Hepatocyte (in vitro differentiated cells): Measurements from ENCODE around the gene SETD7. TPM values are rescaled to one million over a fixed set of nuclear protein-coding genes. Genes with fewer than 3 reads are reported as not detected.

Experiments
- DNase-seq: peaks from one replicate; pipeline ENCODE4 v3.0.0-alpha.2; 2016; ENCODE audit warnings: low spot score
- H2AFZ ChIP-seq: fragments of 200-600 bp; sonication (generic); 2 replicates; pipeline ENCODE4 v1.6.0; 2016; ENCODE audit warnings: antibody characterized with exemption, mild to moderate bottlenecking
- H3K27ac ChIP-seq: fragments of 200-600 bp; sonication (generic); 2 replicates; pipeline ENCODE4 v1.5.1; 2016; ENCODE audit warnings: mild to moderate bottlenecking
- H3K27me3 ChIP-seq: fragments of 200-600 bp; sonication (generic); 2 replicates; pipeline ENCODE4 v1.6.1; 2016
- H3K36me3 ChIP-seq: fragments of 200-600 bp; sonication (generic); replicated peaks from 2 replicates; pipeline ENCODE4 v1.5.1; 2016; ENCODE audit warnings: low read depth; ENCODE audit not compliant: insufficient read depth
- H3K4me1 ChIP-seq: fragments of 200-600 bp; sonication (generic); 2 replicates; pipeline ENCODE4 v1.5.1; 2016; ENCODE audit warnings: mild to moderate bottlenecking, moderate library complexity; ENCODE audit not compliant: insufficient read depth
- H3K4me2 ChIP-seq: fragments of 200-600 bp; sonication (generic); 2 replicates; pipeline ENCODE4 v1.6.0; 2016
- H3K4me3 ChIP-seq: fragments of 200-600 bp; sonication (generic); 2 replicates; pipeline ENCODE4 v1.5.1; 2016; ENCODE audit warnings: mild to moderate bottlenecking
- H3K79me2 ChIP-seq: fragments of 200-600 bp; sonication (generic); 2 replicates; pipeline ENCODE4 v1.6.0; 2017; ENCODE audit warnings: mild to moderate bottlenecking
- H3K9me2 ChIP-seq: fragments of 200-600 bp; sonication (generic); replicated peaks from 2 replicates; pipeline ENCODE4 v1.6.0; 2017; ENCODE audit warnings: mild to moderate bottlenecking; ENCODE audit not compliant: insufficient read depth
- H3K9me3 ChIP-seq: fragments of 200-600 bp; sonication (generic); 2 replicates; pipeline ENCODE4 v1.5.1; 2016; ENCODE audit warnings: low read depth, mild to moderate bottlenecking
- H4K20me1 ChIP-seq: fragments of 200-600 bp; sonication (generic); 2 replicates; pipeline ENCODE4 v1.6.0; 2016; ENCODE audit warnings: mild to moderate bottlenecking; ENCODE audit not compliant: insufficient read depth, poor library complexity, severe bottlenecking
- EZH2 ChIP-seq: fragments of 200-600 bp; sonication (generic); IDR thresholded peaks from 2 replicates; pipeline ENCODE4 v1.6.1; 2016; ENCODE audit warnings: antibody characterized with exemption, mild to moderate bottlenecking, borderline replicate concordance
- EZH2phosphoT487 ChIP-seq: fragments of 200-600 bp; sonication (generic); IDR thresholded peaks from one replicate; pipeline ENCODE4 v1.6.1; 2018; ENCODE audit warnings: antibody characterized with exemption, mild to moderate bottlenecking, low read depth, moderate library complexity; ENCODE audit not compliant: unreplicated experiment, severe bottlenecking
- WGBS: methylation state at CpG from one replicate; pipeline ENCODE4 v1.1.6; 2016; ENCODE audit warnings: low lambda C conversion rate; ENCODE audit errors: missing lambda C conversion rate; 5-methylcytosine and 5-hydroxymethylcytosine counted together
- polyA plus RNA-seq: library from polyadenylated mRNA; unstranded; fragments of >200 nt; fragmentation: Nextera tagmentation; extraction: Ambion mirVana; gene quantifications from 2 replicates; pipeline ENCODE4 v1.2.1, GENCODE V29; 2016
- total RNA-seq: library from RNA; depleted of rRNA; stranded (reverse); fragments of >200 nt; gene quantifications from 2 replicates; pipeline ENCODE4 v1.2.3, GENCODE V29; 2014
- TF ChIP-seq, protein P1 (sequence below): fragments of 200-600 bp; sonication (generic); IDR thresholded peaks from 2 replicates; pipeline ENCODE4 v1.5.1; 2016; ENCODE audit warnings: antibody characterized with exemption, mild to moderate bottlenecking; ENCODE audit not compliant: poor library complexity

SETD7 gene
- total and polyA plus RNA-seq, 2 experiments from 2014 or later = 7.3 to 27.6 TPM

DNA sequence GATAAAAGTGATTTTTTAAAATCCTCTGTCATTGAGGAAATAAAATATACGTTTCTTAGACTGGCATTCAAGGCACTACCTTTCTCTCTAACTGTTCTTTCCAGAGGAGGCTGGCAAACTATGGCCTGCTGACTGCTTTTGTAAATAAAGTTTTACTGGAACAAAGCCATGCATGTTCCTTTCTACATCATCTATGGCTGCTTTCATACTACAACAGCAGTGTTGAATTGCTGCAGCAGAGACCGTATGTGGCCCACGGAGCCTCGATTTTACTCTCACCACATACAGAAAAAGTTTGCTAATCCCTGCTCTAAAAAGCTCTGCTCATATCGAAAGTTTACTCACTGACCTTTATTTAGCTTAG is 20.2 kb downstream of the SETD7 start:
- Histone ChIP-seq H3K4me1 (no peaks in the 10 kb centered on the region), H3K79me2 (peaks cover 26% of the 10 kb centered on the region), H3K36me3 (no peaks in the 10 kb centered on the region), H2AFZ (no peak overlapping the region), H3K4me2 (no peak overlapping the region), H3K27me3 (no peaks in the 10 kb centered on the region), H3K9me2 (no peaks in the 10 kb centered on the region), H4K20me1 (peaks cover 2% of the 10 kb centered on the region), H3K27ac (no peak overlapping the region), H3K9me3 (no peaks in the 10 kb centered on the region), H3K4me3 (no peak overlapping the region)
- WGBS = 87% methylated on average over 5 of the region's 5 CpGs
- TF ChIP-seq EZH2phosphoT487 (no peak), EZH2 (no peak)
- TF ChIP-seq, protein P1, sequence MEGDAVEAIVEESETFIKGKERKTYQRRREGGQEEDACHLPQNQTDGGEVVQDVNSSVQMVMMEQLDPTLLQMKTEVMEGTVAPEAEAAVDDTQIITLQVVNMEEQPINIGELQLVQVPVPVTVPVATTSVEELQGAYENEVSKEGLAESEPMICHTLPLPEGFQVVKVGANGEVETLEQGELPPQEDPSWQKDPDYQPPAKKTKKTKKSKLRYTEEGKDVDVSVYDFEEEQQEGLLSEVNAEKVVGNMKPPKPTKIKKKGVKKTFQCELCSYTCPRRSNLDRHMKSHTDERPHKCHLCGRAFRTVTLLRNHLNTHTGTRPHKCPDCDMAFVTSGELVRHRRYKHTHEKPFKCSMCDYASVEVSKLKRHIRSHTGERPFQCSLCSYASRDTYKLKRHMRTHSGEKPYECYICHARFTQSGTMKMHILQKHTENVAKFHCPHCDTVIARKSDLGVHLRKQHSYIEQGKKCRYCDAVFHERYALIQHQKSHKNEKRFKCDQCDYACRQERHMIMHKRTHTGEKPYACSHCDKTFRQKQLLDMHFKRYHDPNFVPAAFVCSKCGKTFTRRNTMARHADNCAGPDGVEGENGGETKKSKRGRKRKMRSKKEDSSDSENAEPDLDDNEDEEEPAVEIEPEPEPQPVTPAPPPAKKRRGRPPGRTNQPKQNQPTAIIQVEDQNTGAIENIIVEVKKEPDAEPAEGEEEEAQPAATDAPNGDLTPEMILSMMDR = no peak
- DNase-seq = no peak

DNA sequence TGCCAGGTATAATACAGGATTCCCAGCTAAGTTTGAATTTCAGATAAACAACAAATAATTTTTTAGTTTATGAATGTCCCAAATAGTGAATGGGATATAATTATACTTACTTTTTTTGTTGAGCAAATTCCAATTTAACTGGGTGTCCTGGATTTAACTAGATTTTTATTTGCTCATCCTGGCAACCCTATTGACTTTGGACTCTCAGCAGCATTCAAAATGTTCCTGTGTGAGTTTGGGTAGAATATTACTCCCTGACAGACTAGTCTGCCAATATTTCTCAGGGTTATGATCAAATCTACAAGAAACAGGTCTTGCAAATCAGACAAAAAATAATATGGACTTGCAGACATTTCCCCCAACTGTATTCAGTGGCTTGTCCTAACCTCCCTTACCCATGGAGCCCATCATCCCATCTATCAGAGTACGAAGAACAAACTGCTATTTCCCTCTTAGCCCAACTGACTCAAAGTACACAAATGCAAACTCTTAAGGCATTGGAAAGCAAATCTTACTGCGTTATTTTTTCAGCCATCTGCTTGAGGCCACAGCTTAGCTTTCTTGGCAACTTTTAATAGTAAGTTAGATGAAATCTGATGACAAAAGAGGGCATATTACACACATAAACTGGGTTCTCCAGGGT is 20.7 kb downstream of the SETD7 start:
- Histone ChIP-seq H3K4me3 (no peak overlapping the region), H4K20me1 (peaks cover 2% of the 10 kb centered on the region), H3K27me3 (no peaks in the 10 kb centered on the region), H3K9me2 (no peaks in the 10 kb centered on the region), H2AFZ (no peak overlapping the region), H3K36me3 (no peaks in the 10 kb centered on the region), H3K9me3 (no peaks in the 10 kb centered on the region), H3K27ac (no peak overlapping the region), H3K4me2 (no peak overlapping the region), H3K79me2 (peaks cover 21% of the 10 kb centered on the region), H3K4me1 (no peaks in the 10 kb centered on the region)
- 74% methylated on average over 2 of the region's 2 CpGs for WGBS
- no peak for DNase-seq
- TF ChIP-seq, protein P1 = no peak
- TF ChIP-seq EZH2phosphoT487 (no peak), EZH2 (no peak)

DNA sequence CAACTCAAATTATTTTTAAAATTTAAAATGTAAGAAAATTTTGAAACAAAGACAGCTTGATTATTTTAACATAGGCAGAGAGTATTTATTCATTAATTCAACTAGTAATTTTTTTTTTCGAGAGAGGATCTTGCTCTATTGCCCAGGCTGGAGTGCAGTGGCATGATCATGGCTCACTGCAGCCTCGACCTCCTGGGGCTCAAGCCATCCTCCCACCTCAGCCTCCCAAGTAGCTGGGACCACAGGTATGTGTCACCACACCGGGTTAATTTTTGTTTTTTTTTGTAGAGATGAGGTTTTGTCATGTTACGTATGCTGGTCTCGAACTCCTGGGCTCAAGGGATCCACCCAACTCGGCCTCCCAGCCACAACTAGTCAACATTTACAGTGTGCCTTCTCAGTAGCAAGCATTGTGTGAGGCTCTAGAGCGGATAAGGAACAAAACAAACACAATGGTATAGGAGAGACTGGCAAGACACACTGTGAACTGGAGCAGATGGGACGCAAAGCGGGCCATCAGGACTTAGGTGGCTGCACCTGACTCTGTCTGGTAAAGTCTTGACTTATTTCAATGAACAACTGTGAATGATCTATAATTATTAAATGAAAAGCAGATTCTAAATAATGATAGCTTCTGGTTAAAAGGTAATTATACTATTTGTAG is 21.6 kb downstream of the SETD7 start:
- WGBS = 94% methylated on average over 9 of the region's 9 CpGs
- H3K27ac ChIP-seq = no peak overlapping the region
- H3K9me2 ChIP-seq = no peaks in the 10 kb centered on the region
- no peak overlapping the region for H3K4me2 ChIP-seq
- H3K4me3 ChIP-seq = no peak overlapping the region
- H3K4me1 ChIP-seq = no peaks in the 10 kb centered on the region
- peaks cover 2% of the 10 kb centered on the region for H4K20me1 ChIP-seq
- DNase-seq = no peak
- H2AFZ ChIP-seq = no peak overlapping the region
- H3K79me2 ChIP-seq = peaks cover 17% of the 10 kb centered on the region
- TF ChIP-seq, protein P1 = no peak
- H3K27me3 ChIP-seq = no peaks in the 10 kb centered on the region
- H3K36me3 ChIP-seq = no peaks in the 10 kb centered on the region
- no peaks in the 10 kb centered on the region for H3K9me3 ChIP-seq
